HEK293 (cell line): Measurements from ENCODE around the gene CNOT6L.

Source experiments
- CTCF ChIA-PET: fragments of 350-600 bp; formaldehyde crosslinking; extraction: SDS; loops from one replicate; lab custom pipeline; 2021; ENCODE audit warnings: antibody characterized with exemption; lab: Yijun Ruan, JAX
- POLR2A ChIA-PET: fragments of 300-600 bp; formaldehyde crosslinking; extraction: SDS; loops from one replicate; lab custom pipeline; 2020; ENCODE audit warnings: antibody characterized with exemption, inconsistent platforms; lab: Yijun Ruan, JAX
- H3K27ac ChIP-seq: fragments of 200-500 bp; sonication (Bioruptor generic); 2 replicates; pipeline ENCODE4 v1.5.1; 2014; ENCODE audit warnings: low read depth, low read length, control low read depth, inconsistent platforms; ENCODE audit errors: extremely low read depth
- H3K36me3 ChIP-seq, 2 experiments: fragments of 200-500 bp in 1 of 2; sonication (Bioruptor generic) in 1 of 2; 1 replicate in 1 of 2; 2 replicates in 1 of 2; pipeline ENCODE4 v1.5.1; 2014 to 2017; ENCODE audit warnings: inconsistent platforms in 2 of 2, low read length in 2 of 2; ENCODE audit not compliant: control insufficient read depth in 2 of 2, insufficient read depth in 1 of 2
- H3K4me1 ChIP-seq: fragments of 200-500 bp; sonication (Bioruptor generic); 2 replicates; pipeline ENCODE4 v1.5.1; 2014; ENCODE audit warnings: mild to moderate bottlenecking, low read length, inconsistent platforms; ENCODE audit not compliant: control insufficient read depth, insufficient read depth
- H3K4me3 ChIP-seq: 2 replicates; pipeline ENCODE4 v1.5.1; 2011; ENCODE audit warnings: low read depth, mild to moderate bottlenecking, control low read depth, low read length, moderate library complexity
- H3K9me3 ChIP-seq: fragments of 200-500 bp; sonication (Bioruptor generic); 2 replicates; pipeline ENCODE4 v1.5.1; 2014; ENCODE audit warnings: low read depth, low read length, inconsistent platforms; ENCODE audit not compliant: control insufficient read depth, insufficient read depth
- FEZF1 ChIP-seq: fragments of 450-650 bp; formaldehyde crosslinking; IDR thresholded peaks from 2 replicates; pipeline ENCODE4 v1.5.1; 2016; ENCODE audit warnings: missing biosample characterization, missing genetic modification characterization
- GFI1B ChIP-seq: fragments of 450-650 bp; formaldehyde crosslinking; IDR thresholded peaks from 2 replicates; pipeline ENCODE4 v1.5.1; 2016; ENCODE audit warnings: missing biosample characterization, missing genetic modification characterization
- HOXD13 ChIP-seq: sonication (generic); formaldehyde crosslinking; IDR thresholded peaks from 2 replicates; pipeline ENCODE4 v1.8.0; 2022; ENCODE audit warnings: missing genetic modification reagents, borderline replicate concordance
- REPIN1 ChIP-seq: fragments of 450-650 bp; formaldehyde crosslinking; IDR thresholded peaks from 2 replicates; pipeline ENCODE4 v1.5.1; 2017; ENCODE audit warnings: missing biosample characterization, missing genetic modification characterization, low read depth
- SALL2 ChIP-seq: fragments of 450-650 bp; formaldehyde crosslinking; IDR thresholded peaks from 2 replicates; pipeline ENCODE4 v1.5.0; 2017; ENCODE audit warnings: missing biosample characterization, mild to moderate bottlenecking, missing genetic modification characterization, borderline replicate concordance
- ZBTB1 ChIP-seq: fragments of 450-650 bp; formaldehyde crosslinking; IDR thresholded peaks from 2 replicates; pipeline ENCODE4 v1.5.1; 2016; ENCODE audit warnings: missing biosample characterization, missing genetic modification characterization
- ZBTB44 ChIP-seq: fragments of 450-650 bp; IDR thresholded peaks from 2 replicates; pipeline ENCODE4 v1.5.1; 2018; ENCODE audit warnings: missing biosample characterization, mild to moderate bottlenecking, missing genetic modification characterization
- ZFP3 ChIP-seq: fragments of 450-650 bp; formaldehyde crosslinking; IDR thresholded peaks from 2 replicates; pipeline ENCODE4 v1.5.1; 2016; ENCODE audit warnings: low read depth, missing biosample characterization, missing genetic modification characterization
- ZNF133 ChIP-seq: fragments of 450-650 bp; formaldehyde crosslinking; IDR thresholded peaks from 2 replicates; pipeline ENCODE4 v1.5.1; 2016; ENCODE audit warnings: missing biosample characterization, missing genetic modification characterization
- ZNF140 ChIP-seq: fragments of 450-650 bp; formaldehyde crosslinking; IDR thresholded peaks from 2 replicates; pipeline ENCODE4 v1.5.1; 2016; ENCODE audit warnings: missing biosample characterization, missing genetic modification characterization
- ZNF19 ChIP-seq: fragments of 450-650 bp; formaldehyde crosslinking; IDR thresholded peaks from 2 replicates; pipeline ENCODE4; 2016; ENCODE audit warnings: missing biosample characterization, missing genetic modification characterization, low read depth
- ZNF211 ChIP-seq: fragments of 450-650 bp; formaldehyde crosslinking; IDR thresholded peaks from 2 replicates; pipeline ENCODE4 v1.5.1; 2016; ENCODE audit warnings: low read depth, missing biosample characterization, missing genetic modification characterization
- ZNF223 ChIP-seq: fragments of 450-650 bp; formaldehyde crosslinking; IDR thresholded peaks from 2 replicates; pipeline ENCODE4 v1.5.1; 2016; ENCODE audit warnings: missing biosample characterization, missing genetic modification characterization
- ZNF248 ChIP-seq: fragments of 450-650 bp; formaldehyde crosslinking; IDR thresholded peaks from 2 replicates; pipeline ENCODE4 v1.5.1; 2017; ENCODE audit warnings: missing biosample characterization, missing genetic modification characterization
- ZNF302 ChIP-seq: fragments of 450-650 bp; formaldehyde crosslinking; IDR thresholded peaks from 2 replicates; pipeline ENCODE4 v1.5.1; 2016; ENCODE audit warnings: missing biosample characterization, missing genetic modification characterization, low read depth
- ZNF426 ChIP-seq: fragments of 450-650 bp; formaldehyde crosslinking; IDR thresholded peaks from 2 replicates; pipeline ENCODE4 v1.5.1; 2017; ENCODE audit warnings: missing biosample characterization, missing genetic modification characterization, mild to moderate bottlenecking, inconsistent platforms, moderate library complexity
- ZNF560 ChIP-seq: fragments of 450-650 bp; formaldehyde crosslinking; IDR thresholded peaks from 2 replicates; pipeline ENCODE4 v1.5.1; 2017; ENCODE audit warnings: missing biosample characterization, missing genetic modification characterization, borderline replicate concordance
- ZNF561 ChIP-seq: fragments of 450-650 bp; IDR thresholded peaks from 2 replicates; pipeline ENCODE4 v1.5.1; 2018; ENCODE audit warnings: missing biosample characterization, missing genetic modification characterization, borderline replicate concordance
- ZNF580 ChIP-seq: fragments of 450-650 bp; formaldehyde crosslinking; IDR thresholded peaks from 2 replicates; pipeline ENCODE4 v1.5.1; 2016; ENCODE audit warnings: missing biosample characterization, missing genetic modification characterization
- ZNF791 ChIP-seq: fragments of 450-650 bp; formaldehyde crosslinking; IDR thresholded peaks from 2 replicates; pipeline ENCODE4 v1.5.1; 2016; ENCODE audit warnings: missing biosample characterization, missing genetic modification characterization

CNOT6L gene

GRCh38 chr4:77852892-77853495 lies 33.8 kb upstream of the CNOT6L start:
- H3K36me3 ChIP-seq, result no peaks in the 10 kb centered on the region
- H3K4me3 ChIP-seq, result no peak overlapping the region
- no peaks in the 10 kb centered on the region for H3K9me3 ChIP-seq
- no peak overlapping the region for H3K27ac ChIP-seq
- no peak for TF ChIP-seq ZNF302
- TF ChIP-seq ZNF133 (tag by site-specific recombination), result peak; percentile 43; the same call in 1 of the 2 replicates
- no peak for TF ChIP-seq ZNF561 (tag by site-specific recombination)
- TF ChIP-seq FEZF1 (tag by site-specific recombination), result no peak
- no peak for TF ChIP-seq ZNF791 (tag by site-specific recombination)
- no peak for TF ChIP-seq HOXD13 (CRISPR knock-in tag)
- no peak for TF ChIP-seq GFI1B (tag by site-specific recombination)
- no peak for TF ChIP-seq ZNF140 (tag by site-specific recombination)
- no peaks in the 10 kb centered on the region for H3K4me1 ChIP-seq
- POLR2A ChIA-PET, result interaction anchor here (0.6 to 2.0 kb wide), 2 partner anchors 9 to 956 kb away, joined by 4 to 6 read pairs; partner anchors contain the start of gene MRPL1
- CTCF ChIA-PET, result no interaction called here

GRCh38 chr4:77849278-77849965 lies 30.3 kb upstream of the CNOT6L start:
- no peaks in the 10 kb centered on the region for H3K4me1 ChIP-seq
- CTCF ChIA-PET, result interaction anchor here (0.6 kb wide), 1 partner anchor 53 kb away, joined by 3 read pairs; no protein-coding TSS in a partner anchor
- H3K4me3 ChIP-seq, result no peak overlapping the region
- POLR2A ChIA-PET, result no interaction called here
- TF ChIP-seq ZNF211 (tag by site-specific recombination) (no peak), ZNF19 (tag by site-specific recombination) (no peak), SALL2 (tag by site-specific recombination) (no peak)
- no peak overlapping the region for H3K27ac ChIP-seq
- H3K9me3 ChIP-seq, result no peaks in the 10 kb centered on the region
- no peaks in the 10 kb centered on the region for H3K36me3 ChIP-seq

GRCh38 chr4:77848508-77848907 lies 29.3 kb upstream of the CNOT6L start:
- ChIA-PET CTCF (no interaction called here), POLR2A (no interaction called here)
- Histone ChIP-seq H3K27ac (no peak overlapping the region), H3K4me1 (no peaks in the 10 kb centered on the region), H3K4me3 (no peak overlapping the region), H3K36me3 (no peaks in the 10 kb centered on the region), H3K9me3 (no peaks in the 10 kb centered on the region)
- TF ChIP-seq ZNF791 (tag by site-specific recombination), result no peak
- TF ChIP-seq REPIN1, result no peak
- no peak for TF ChIP-seq ZFP3 (tag by site-specific recombination)
- TF ChIP-seq ZNF223 (tag by site-specific recombination), result no peak
- TF ChIP-seq ZNF560 (tag by site-specific recombination), result no peak
- no peak for TF ChIP-seq ZNF248 (tag by site-specific recombination)
- TF ChIP-seq ZBTB44 (tag by site-specific recombination), result no peak

- H3K4me1 ChIP-seq, result no peaks in the 10 kb centered on the region
- TF ChIP-seq ZNF426 (tag by site-specific recombination) (no peak), ZBTB1 (no peak), ZNF580 (tag by site-specific recombination) (no peak)
- TF ChIP-seq, all 188 proteins: peak for 0
- H3K27ac ChIP-seq, result no peak overlapping the region
- no peaks in the 10 kb centered on the region for H3K9me3 ChIP-seq
- POLR2A ChIA-PET, result no interaction called here
- H3K4me3 ChIP-seq, result no peak overlapping the region
- CTCF ChIA-PET, result no interaction called here
- no peaks in the 10 kb centered on the region for H3K36me3 ChIP-seq
Observed at GRCh38 chr4:77845929-77846328, 26.8 kb upstream of the CNOT6L start.
